Fibroblast of lung (primary cell): ENCODE data around the gene BRAF. TPM values are rescaled to one million over a fixed set of nuclear protein-coding genes. Genes with fewer than 3 reads are reported as not detected.
"Not testable (repeated sequence)": the region's sequence is repeated elsewhere in the genome, so short reads cannot be mapped to it uniquely, and the experiment has no call there.

Source experiments
- DNase-seq, 2 donors: peaks; one replicate each; pipeline versions ENCODE4 v3.0.0 to v3.0.0-alpha.2; 2010; ENCODE audit warnings: low read depth in 2 of 2
- H2AFZ ChIP-seq: 2 replicates; pipeline ENCODE4 v1.5.1; 2012; ENCODE audit warnings: low read length, control low read depth, inconsistent platforms
- H3K27ac ChIP-seq: 2 replicates; pipeline ENCODE4 v1.5.1; 2011; ENCODE audit warnings: low read length, control low read depth; ENCODE audit not compliant: insufficient read depth
- H3K27me3 ChIP-seq: 2 replicates; pipeline ENCODE4 v1.5.1; 2011; ENCODE audit warnings: mild to moderate bottlenecking, low read length; ENCODE audit not compliant: control insufficient read depth, insufficient read depth
- H3K36me3 ChIP-seq: 2 replicates; pipeline ENCODE4 v1.5.1; 2011; ENCODE audit warnings: low read length; ENCODE audit not compliant: control insufficient read depth, insufficient read depth
- H3K4me1 ChIP-seq: 2 replicates; pipeline ENCODE4 v1.5.1; 2011; ENCODE audit warnings: low read length; ENCODE audit not compliant: control insufficient read depth, insufficient read depth; ENCODE audit errors: extremely low read depth
- H3K4me2 ChIP-seq: 2 replicates; pipeline ENCODE4 v1.5.1; 2011; ENCODE audit warnings: low read length, control low read depth; ENCODE audit not compliant: insufficient read depth; ENCODE audit errors: extremely low read depth
- H3K4me3 ChIP-seq, 4 experiments: fragments of 200-600 bp in 1 of 4; sonication (generic) in 1 of 4; replicated peaks in 1 of 4; 2 replicates each; pipeline ENCODE4 v1.5.1; 2011 to 2016; ENCODE audit warnings: low read length in 4 of 4, low read depth in 3 of 4, mild to moderate bottlenecking in 3 of 4, control low read depth in 2 of 4, inconsistent platforms in 1 of 4, mixed read lengths in 1 of 4; ENCODE audit not compliant: insufficient read depth in 1 of 4; ENCODE audit errors: control extremely low read depth in 1 of 4
- H3K79me2 ChIP-seq: 2 replicates; pipeline ENCODE4 v1.5.1; 2012; ENCODE audit warnings: mild to moderate bottlenecking, low read length, inconsistent platforms; ENCODE audit not compliant: control insufficient read depth, insufficient read depth
- H3K9ac ChIP-seq: 2 replicates; pipeline ENCODE4 v1.5.1; 2011; ENCODE audit warnings: mild to moderate bottlenecking, low read length, control low read depth; ENCODE audit not compliant: insufficient read depth
- H3K9me3 ChIP-seq: 2 replicates; pipeline ENCODE4 v1.5.1; 2012; ENCODE audit warnings: low read depth, low read length; ENCODE audit not compliant: control insufficient read depth, insufficient read depth
- H4K20me1 ChIP-seq: 2 replicates; pipeline ENCODE4 v1.5.1; 2011; ENCODE audit warnings: low read length; ENCODE audit not compliant: control insufficient read depth, insufficient read depth; ENCODE audit errors: extremely low read depth
- EZH2 ChIP-seq: IDR thresholded peaks from 2 replicates; pipeline ENCODE4 v1.5.1; 2012; ENCODE audit warnings: low read length, control low read depth, mild to moderate bottlenecking; ENCODE audit errors: missing control alignments
- polyA plus RNA-seq, 2 donors: library from polyadenylated mRNA; depleted of rRNA in 1 of 2; stranded (reverse) in 1 of 2; unstranded in 1 of 2; fragments of >200 nt; gene quantifications; 2 replicates each; pipeline ENCODE4 v1.2.1, GENCODE V29; 2011 to 2012; ENCODE audit warnings: missing spikeins in 1 of 2
- total RNA-seq: library from RNA; depleted of rRNA; stranded (reverse); fragments of >200 nt; gene quantifications from 2 replicates; pipeline ENCODE4 v1.2.1, GENCODE V29; 2014
- TF ChIP-seq, protein P1 (sequence below), 2 donors: IDR thresholded peaks in 1 of 2; conservative IDR thresholded peaks in 1 of 2; 1 replicate in 1 of 2; 2 replicates in 1 of 2; pipeline ENCODE4 v1.5.1; 2011 to 2012; ENCODE audit warnings: low read length in 2 of 2, control low read depth in 1 of 2, inconsistent platforms in 1 of 2, low read depth in 1 of 2, mild to moderate bottlenecking in 1 of 2

The BRAF gene
- total and polyA plus RNA-seq, 2 donors (not counting 1 experiment from before 2014, with no cell fraction given) = 21.1 to 23.1 TPM

DNA sequence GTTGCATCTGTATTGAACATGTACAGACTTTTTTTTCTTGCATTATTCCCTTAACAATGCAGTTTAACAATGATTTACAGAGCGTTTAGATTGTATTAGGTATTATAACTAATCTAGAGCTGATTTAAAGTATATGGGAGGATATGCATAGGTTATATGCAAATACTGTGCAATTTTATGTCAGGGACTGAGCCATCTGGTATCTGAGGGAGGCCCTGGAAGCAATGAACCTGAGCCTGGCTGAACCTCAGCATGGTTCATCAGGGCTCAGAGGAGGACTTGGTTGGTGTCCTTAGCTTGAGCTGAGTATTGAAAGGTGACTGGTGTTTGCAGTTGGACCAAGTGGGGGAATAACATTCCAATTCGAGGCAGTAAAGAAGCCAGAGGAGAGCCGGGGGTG is 247.2 kb downstream of the BRAF start:
- no peak for DNase-seq
- Histone ChIP-seq H3K36me3 (peaks cover 4% of the 10 kb centered on the region), H4K20me1 (no peaks in the 10 kb centered on the region), H3K4me3 (no peak overlapping the region), H3K4me2 (no peak overlapping the region), H3K27me3 (no peaks in the 10 kb centered on the region), H3K9me3 (no peaks in the 10 kb centered on the region), H3K9ac (no peak overlapping the region), H2AFZ (no peak overlapping the region), H3K27ac (no peak overlapping the region), H3K4me1 (peaks cover 4% of the 10 kb centered on the region), H3K79me2 (no peaks in the 10 kb centered on the region)
- TF ChIP-seq, protein P1, sequence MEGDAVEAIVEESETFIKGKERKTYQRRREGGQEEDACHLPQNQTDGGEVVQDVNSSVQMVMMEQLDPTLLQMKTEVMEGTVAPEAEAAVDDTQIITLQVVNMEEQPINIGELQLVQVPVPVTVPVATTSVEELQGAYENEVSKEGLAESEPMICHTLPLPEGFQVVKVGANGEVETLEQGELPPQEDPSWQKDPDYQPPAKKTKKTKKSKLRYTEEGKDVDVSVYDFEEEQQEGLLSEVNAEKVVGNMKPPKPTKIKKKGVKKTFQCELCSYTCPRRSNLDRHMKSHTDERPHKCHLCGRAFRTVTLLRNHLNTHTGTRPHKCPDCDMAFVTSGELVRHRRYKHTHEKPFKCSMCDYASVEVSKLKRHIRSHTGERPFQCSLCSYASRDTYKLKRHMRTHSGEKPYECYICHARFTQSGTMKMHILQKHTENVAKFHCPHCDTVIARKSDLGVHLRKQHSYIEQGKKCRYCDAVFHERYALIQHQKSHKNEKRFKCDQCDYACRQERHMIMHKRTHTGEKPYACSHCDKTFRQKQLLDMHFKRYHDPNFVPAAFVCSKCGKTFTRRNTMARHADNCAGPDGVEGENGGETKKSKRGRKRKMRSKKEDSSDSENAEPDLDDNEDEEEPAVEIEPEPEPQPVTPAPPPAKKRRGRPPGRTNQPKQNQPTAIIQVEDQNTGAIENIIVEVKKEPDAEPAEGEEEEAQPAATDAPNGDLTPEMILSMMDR (conservative IDR thresholded peaks at IDR 0.05 in 1 of 2, IDR thresholded peaks at IDR 0.05 in 1 of 2; ENCODE audit: low read depth in 1 of 2, low read length in 2 of 2) = no peak
- no peak for TF ChIP-seq EZH2

DNA sequence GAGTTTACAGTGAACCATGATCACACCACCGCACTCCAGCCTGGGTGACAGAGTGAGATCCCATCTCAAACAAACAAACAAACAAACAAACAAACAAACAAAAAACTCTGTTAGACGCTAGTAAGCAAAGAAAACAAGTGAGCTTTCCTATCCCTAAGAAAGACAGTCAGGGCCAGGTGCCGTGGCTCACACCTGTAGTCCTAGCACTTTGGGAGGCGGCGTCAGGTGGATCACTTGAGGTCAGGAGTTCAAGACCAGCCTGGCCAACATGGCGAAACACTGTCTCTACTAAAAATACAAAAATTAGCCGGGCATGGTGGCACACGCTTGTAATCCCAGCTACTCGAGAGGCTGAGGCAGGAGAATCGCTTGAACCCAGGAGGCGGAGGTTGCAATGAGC is 247.8 kb downstream of the BRAF start:
- H2AFZ ChIP-seq, H3K27ac ChIP-seq, H3K79me2 ChIP-seq: not testable (repeated sequence)

DNA sequence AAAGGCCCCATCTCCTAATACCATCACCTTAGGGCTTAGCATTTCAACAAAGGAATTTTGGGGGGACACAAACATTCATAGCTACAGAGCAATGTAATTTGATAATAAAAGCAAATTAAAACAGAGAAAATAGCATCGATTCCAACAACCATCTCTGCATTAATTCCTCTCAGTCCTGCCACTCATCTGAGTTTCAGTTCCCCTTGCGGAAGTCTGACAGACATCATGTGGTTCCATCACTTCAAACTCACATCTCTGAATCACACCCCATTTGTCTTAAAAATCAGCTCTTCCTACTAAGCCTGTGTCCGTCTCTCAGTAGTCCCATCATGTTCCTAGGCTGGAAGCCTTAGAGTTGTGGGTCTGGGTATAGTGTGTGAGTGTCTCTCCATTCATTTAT is 248.4 kb downstream of the BRAF start:
- H3K27me3 ChIP-seq = no peaks in the 10 kb centered on the region
- H3K9me3 ChIP-seq = no peaks in the 10 kb centered on the region
- no peak for DNase-seq
- H3K4me3 ChIP-seq = no peak overlapping the region
- H3K9ac ChIP-seq = no peak overlapping the region
- no peak overlapping the region for H3K4me2 ChIP-seq
- peaks cover 4% of the 10 kb centered on the region for H3K36me3 ChIP-seq
- H4K20me1 ChIP-seq = no peaks in the 10 kb centered on the region
- TF ChIP-seq, protein P1 (conservative IDR thresholded peaks at IDR 0.05 in 1 of 2, IDR thresholded peaks at IDR 0.05 in 1 of 2; ENCODE audit: low read depth in 1 of 2, low read length in 2 of 2) = no peak
- TF ChIP-seq EZH2 = no peak
- H3K4me1 ChIP-seq = peaks cover 4% of the 10 kb centered on the region
- no peaks in the 10 kb centered on the region for H3K79me2 ChIP-seq
- H2AFZ ChIP-seq = no peak overlapping the region
- H3K27ac ChIP-seq = no peak overlapping the region

More for the DNA sequence above, 247.8 kb downstream of the BRAF start:
- H3K36me3 ChIP-seq, H3K4me2 ChIP-seq, H3K9me3 ChIP-seq, H3K4me3 ChIP-seq, H3K4me1 ChIP-seq, DNase-seq, H4K20me1 ChIP-seq, H3K27me3 ChIP-seq, H3K9ac ChIP-seq: not testable (repeated sequence)
